GM19025 (cell line): ENCODE data around the gene ZNF821.
"Not testable (repeated sequence)": the region's sequence is repeated elsewhere in the genome, so short reads cannot be mapped to it uniquely, and the experiment has no call there.

Source experiments
- ATAC-seq: cut with Tn5 transposase; IDR thresholded peaks from one replicate; pipeline ENCODE4 v1.9.1; 2021; ENCODE audit warnings: mild to moderate bottlenecking, low read depth, moderate library complexity; ENCODE audit not compliant: unreplicated experiment

The ZNF821 gene

DNA sequence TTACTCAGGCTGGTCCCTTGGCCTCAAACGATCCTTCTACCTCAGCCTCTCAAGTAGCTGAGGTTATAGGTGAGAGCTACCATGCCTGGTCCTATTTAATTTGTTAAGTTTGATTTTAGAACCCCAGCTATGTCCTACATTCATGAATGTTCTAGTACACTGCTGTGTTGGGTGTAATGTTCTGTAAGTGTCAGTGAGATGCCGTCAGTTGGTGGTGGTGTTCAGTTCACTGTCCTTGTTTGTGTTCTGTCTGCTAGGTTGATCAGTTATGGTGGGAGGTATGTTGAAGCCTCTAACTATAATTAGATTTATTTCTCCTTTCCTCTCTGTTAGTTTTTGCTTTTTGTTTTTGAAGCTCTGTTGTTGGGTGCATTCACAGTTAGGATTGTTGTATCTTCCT lies 19.6 kb upstream of the ZNF821 start:
- ATAC-seq: no peak

DNA sequence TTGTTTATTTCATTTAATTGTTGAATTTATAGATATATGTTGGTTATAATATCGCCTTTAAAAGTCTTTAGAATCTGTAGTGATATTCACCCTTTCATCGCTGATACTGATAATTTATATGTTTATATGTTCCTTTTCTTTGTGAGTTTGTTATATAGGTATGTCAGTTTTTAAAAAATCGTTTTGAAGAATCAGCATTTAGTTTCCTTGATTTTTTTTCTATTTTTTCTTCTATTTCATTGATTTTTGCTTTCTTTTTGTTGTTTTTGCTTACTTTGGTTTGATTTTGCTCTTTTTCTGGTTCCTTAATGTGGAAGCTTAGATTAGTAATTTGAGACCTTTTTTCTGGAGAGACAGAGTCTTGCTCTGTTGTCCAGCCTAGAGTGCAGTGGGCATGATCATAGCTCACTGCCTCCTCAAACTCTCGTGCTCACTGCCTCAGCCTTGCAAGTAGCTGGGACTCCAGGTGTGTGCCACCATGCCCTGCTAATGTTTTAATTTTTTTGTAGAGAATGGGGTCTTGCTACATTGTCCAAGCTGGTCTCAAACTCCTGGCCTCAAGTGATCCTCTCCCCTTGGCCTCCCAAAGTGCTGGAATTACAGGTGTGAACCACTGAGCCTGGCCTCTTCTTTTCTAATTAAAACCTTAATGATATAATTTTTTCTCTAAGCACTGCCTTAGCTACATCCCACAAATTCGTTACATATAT lies 18.8 kb upstream of the ZNF821 start:
- no peak for ATAC-seq

DNA sequence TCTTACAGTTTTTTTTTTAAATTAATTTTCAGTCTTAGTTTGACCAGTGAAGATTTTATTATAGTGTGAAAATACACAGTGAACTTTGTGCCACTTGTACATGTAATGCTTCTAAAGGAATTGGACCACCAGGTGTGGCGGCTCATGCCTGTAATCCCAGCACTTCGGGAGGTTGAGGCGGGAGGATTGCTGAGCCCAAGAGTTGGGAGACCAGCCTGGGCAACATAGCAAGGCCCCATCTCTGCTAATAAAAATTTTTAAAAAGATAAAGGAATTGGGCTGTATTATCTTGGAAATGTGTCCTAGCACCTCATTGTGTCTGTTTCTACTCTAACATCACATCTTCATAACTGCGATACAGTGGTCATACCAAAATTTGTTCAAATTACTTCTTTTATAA lies 15.2 kb upstream of the ZNF821 start:
- ATAC-seq: no peak

DNA sequence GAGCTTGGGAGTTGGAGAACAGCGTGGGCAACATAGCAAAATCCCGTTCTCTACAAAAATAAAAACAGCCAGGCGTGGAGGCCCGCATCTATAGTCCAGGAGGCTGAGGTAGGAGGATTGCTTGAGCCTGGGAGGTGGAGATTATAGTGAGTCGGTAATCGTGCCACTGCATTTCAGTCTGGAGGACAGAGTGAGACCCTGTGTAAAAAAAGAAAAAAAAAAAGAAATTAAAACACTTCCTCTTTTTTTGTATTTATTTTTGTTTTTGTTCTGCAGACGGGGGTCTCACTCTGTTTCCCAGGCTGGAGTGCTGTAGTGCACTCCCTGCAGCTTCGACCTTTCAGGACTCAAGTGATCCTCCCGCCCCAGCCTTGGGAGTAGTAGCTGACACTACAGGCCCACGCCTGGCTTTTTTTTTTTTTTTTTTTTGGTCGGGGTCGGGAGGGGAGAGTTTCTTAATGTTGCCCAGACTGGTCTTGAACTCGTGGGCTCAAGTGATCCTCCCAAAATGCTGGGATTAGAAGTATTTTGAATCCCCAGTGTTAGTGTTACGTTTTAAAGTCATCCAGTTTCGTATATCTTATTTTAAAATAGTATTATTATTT lies 12.9 kb upstream of the ZNF821 start:
- no peak for ATAC-seq

DNA sequence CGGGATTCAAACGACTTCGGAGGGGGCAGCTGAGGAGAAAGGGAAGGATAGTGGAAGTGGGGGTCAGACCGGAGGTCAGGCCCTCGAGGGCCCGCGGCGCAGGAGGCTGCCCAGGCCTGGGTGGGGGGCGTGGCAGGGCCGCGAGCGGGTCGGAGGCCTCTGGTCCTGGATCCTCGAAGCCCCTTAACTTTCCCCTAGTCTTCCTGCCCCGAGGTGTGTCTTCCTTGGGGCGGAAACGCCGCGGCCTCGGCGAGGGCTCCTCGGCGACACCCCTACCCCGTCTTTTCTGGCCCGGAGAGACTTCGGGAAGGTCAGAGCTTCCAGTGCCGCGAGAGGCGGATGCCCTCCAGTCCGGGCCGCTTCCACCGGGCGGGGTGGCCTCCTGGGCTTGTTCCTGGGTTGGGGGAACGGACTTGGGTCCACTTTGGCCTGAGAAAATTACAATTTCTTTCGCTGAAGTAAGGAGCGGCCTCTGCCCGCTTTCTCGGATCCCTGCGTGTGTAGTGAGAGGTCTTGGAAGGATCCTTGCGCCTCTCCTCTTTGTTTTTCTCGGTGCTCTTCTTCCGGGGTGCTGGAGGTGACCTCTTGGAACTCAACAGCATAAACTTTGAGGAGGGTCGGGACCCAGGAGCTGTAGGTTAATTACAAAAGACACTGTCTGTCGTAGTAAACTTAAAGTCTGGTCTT lies 11.8 kb upstream of the ZNF821 start:
- ATAC-seq: peak; percentile 8

DNA sequence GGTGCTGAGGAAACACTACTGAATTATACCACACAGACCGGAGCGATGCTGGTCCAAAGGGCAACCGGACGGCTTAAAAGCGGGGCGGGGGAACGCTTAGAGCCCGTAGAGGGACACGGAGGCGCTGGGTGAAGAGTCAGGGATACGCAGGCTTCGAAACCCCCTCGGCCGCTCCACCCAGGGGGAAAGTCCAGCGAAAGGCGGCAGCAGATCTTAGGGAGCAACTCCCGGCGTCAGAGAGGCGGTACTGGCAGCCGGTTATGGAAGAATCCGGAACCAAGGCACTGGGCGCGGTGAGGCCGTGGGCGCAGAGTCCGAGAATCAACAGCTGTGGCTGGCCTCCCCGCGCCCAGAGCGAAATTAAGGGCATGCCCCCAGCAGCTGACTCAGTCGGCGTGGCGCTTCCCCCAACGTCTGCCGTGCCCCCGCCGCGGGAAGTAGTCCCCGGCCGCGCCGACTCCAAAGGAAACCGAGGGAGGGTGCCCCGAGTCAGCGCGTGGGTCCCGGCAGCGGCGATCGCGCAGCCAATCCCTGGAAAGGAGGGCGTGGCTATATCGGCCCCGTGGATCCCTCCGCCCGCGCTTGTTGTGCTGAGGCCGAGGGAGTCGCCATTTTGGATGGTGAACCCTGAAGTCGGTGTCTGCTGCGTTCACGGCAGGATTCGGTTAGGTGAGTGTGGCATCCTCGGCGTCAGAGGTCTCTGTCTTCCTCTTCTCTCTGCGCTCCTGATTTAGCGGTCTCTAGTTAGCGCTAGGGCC lies 11.1 kb upstream of the ZNF821 start, which contains the start of gene IST1:
Gene IST1 (plus strand): TSS at position 611 of the 758 bp plus-strand sequence. CDS start 20,110 bp downstream, outside the sequence.
- peak; percentile 85 for ATAC-seq

DNA sequence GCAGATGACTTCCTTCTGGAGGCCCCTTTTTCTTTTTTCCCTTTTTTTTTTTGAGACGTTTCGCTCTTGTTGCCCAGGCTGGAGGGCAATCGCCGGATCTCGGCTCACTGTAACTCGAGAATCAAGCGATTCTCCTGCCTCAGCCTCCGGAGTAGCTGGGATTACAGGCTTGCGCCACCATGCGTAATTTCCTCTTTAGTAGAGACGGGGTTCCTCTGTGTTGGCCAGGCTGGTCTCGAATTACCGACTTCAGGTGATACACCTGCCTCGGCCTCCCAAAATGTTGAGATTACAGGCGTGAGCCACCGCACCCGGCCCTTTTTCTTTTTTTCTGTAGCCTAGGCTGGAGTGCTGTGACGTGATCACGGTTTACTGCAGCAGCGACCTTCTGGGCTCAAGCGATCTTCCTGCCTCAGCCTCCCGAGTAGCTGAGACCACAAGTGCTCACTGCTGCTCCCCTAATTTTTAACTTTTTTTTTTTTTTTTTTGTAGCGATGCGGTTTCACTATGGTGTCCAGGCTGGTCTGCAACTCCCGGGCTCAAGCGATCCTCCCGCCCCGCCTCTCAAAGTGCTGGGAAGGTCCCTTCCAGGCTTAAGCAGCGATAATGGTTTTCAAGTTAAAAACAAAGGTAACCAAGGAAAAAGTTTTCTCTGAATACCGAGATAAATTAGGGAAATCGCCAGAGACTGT lies 10.4 kb upstream of the ZNF821 start:
- peak; percentile 14 for ATAC-seq

DNA sequence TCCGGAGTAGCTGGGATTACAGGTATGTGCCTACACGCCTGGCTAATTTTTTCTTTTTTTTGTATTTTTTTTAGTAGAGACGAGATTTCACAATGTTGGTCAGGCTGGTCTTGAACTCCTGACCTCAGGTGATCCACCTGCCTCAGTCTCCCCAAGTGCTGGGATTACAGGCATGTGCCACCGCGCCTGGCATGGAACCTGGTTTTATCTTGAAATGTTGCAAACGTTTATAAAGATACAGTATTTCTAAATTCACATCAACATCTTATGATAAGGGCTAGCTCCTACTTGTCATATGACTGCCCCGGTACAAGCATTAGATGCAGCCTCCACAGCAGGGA lies 9.9 kb upstream of the ZNF821 start:
- no peak for ATAC-seq

DNA sequence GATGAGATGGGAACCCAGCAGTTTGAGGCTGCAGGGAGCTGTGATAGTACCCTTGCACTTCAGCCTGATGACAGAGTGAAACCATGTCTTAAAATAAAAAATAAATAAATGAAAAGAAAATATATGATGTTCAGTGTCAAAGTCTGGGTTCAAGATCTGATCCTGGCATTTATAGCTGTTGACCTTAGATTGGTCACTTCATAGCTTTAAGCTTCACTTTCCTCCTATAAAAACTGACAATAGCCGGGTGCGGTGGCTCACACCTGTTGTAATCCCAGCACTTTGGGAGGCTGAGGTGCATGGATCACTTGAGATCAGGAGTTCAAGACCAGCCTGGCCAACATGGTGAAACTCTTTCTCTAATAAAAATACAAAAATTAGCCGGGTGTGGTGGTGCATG lies 5.2 kb upstream of the ZNF821 start:
- ATAC-seq: no peak

DNA sequence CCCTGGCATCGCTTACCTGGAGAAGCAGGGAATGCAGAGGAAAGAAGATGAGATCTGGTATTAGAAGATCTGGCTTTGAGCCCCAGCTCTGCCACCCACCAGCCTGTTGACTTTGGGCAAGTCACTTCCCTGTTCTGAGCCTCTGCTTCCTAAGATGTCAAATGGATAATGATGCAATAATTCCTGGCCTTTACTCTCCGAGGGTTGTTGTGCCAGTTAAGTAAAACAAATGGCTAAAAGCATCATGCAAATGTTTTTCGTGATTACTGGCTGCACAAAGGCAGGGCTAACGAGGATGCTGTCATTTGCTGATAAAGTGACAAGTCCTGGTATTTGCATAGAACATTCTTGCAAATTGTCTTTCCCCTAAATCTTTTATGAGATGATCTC lies 1.3 kb upstream of the ZNF821 start:
- no peak for ATAC-seq

DNA sequence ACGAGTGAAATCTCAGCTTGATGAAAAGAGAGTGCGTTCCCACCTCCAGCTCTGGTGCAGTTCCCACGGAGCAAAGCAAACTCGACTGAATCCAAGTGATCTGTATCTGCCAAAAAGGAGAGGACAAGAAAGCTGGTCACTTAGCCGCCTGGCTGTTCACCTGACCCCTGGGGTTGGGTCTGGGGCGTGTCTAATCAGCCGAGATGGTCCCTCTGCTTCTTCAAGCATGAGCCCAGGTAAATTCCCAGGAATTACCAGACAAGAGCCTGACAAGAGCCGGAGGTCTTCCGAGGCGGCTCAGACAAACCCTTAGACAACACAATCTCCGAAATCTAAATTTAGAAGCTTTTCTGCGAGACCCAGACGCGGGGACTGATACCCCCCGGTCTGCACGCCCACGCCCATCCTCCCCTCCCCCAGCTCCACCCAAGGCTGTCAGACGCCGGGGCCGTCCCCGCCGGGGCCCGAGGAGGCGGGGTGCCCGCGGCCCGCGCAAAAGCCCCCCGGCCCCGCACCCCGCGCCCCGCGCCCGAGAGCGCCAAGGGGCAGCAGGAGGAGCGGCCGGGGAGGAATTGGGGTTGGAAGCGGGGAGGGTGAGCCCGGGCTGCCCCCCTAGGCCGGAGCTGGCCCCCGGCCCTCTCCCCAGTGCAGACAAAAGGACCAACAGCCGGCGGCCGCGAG lies 674 bp downstream of the ZNF821 start:
- ATAC-seq: peak; percentile 32

DNA sequence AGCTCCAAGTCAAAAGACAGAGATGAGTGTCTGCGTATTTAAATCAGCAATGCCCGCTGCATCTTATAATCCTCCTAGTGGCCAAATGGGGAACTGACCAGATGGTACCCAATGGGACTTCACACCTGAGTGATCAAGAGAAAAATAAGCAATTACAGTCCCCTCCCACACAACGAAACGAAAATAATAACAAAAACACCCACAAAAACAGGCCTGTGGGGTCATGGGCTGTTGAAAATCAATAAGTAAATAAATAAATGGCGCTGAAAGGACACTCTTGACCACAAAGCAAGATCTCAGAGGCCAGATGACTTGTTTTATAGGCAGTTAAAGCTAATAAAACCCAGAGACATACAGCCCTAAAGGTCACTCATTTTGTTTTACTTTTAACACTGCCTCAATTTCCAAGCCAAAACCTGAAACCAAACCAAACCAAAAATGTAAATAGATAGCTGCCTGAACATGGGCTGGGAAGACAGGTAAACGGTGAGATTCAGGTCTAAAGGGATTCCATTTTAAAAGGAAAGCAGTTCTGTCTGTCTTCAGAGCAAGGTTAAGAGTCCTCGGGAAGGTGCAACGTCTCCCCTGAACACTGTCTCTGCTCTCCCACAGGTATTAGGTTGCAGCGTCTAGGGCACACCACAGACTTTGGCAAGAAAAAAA lies 1.3 kb downstream of the ZNF821 start:
- ATAC-seq: peak; percentile 30

DNA sequence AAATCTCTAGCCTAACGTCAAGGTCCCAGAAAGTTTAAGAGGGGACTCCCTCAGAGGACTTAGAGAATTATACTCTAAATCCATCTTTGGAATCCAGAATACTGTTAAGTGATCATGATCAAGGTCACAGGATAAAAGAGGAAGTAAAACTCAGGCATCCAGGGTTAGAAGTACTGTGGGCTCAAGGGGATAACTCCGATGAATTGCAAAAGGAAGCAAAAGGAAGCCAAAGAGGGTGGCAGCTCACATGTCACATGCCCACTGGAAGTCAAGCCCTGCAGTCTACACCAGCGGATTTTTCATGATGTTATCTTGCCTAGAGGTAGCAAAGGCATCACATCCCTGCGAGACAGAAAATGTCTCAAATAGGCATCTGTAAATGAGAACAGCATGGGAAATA lies 3.8 kb downstream of the ZNF821 start:
- no peak for ATAC-seq

DNA sequence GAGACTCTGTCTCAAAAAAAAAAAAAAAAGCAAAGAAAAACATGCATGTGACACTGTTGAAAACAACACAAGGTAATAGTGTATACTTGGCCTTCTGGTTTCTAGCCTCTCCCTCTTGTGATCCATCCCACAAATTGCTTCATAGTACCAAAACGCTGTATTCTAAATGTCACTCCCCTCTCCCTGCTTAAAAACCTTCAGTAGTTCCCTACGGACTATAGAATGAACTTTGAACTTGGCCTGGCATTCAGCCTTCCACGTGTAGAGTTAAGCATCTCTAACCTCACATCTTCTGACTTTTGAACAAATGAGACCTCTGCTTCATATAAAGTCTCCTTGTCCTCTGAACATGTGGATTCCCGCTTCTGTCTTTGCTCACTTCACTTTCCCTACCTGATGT lies 5.1 kb downstream of the ZNF821 start:
- no peak for ATAC-seq

DNA sequence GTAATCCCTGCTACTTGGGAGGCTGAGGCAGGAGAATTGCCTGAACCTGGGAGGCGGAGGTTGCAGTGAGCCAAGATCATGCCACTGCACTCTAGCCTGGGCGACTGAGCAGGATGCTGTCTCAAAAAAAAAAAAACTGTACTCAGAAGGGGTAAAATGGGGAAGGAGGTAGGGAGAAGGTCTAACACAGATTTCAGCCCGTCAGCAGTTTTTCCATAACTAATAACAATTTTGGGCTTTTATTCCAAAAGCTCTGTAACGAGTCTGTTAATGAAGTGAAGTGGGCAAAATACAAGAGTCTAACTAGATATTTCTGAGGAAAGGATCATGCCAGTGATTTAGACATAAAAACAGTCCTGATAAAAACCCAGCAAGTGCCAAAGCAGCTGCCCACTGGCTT lies 10.8 kb downstream of the ZNF821 start:
- no peak for ATAC-seq

DNA sequence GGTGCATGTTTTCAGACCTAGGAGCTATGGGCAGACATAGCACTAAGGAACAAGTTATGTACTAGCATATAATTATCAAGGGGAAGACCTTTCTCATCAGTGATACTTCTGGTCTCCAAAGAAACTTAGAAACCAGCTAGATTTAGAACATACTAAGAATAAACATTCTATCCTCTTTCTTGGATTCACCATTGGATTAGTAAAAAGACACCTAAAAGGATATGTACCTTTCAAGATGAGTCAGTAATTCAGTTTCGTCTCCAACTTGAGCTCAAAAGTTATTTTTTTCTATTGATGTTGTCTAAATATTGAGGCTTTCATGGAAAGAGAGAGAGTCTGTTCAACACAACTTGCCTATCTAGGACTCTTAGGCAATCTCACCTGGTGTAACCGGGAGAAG lies 13.2 kb downstream of the ZNF821 start:
- ATAC-seq: no peak

DNA sequence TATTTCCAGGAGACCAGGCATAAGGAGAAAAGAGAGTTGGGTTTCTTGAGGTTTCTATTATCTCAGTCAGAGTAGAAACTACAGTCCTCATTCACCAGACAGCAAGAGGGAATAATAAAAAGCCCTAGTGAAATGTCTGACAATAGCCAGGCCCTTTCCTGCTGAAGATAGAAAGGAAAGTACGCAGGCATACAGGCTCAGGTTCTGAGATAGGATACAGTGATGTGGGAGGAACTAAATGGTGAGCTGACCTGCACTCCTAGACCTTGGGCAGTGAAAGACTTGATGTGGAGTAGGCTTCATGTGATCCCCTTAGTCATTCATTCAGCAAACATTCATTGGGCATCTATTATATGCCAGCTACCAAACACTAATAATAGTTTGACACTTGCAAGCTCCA lies 14.9 kb downstream of the ZNF821 start:
- ATAC-seq: no peak

DNA sequence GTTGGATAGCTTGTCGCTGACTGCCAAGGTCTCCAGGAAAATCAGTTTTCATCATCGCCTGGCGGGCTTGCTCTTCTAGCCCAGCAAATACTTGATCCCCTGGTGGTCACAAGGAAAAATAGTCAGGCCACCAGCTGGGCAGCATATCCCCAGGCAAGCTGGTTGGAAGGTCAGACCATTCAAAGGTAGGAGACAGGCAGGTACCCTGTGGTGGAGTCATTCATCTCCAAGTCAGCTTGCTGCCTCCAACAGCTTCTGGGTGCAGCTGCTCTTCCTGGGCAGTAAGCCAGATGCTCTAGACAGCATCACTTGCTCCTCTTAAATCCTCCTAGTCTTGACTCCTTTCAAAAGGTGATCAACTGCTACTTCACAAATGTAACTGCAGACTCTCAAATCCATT lies 16.0 kb downstream of the ZNF821 start:
- ATAC-seq: no peak

DNA sequence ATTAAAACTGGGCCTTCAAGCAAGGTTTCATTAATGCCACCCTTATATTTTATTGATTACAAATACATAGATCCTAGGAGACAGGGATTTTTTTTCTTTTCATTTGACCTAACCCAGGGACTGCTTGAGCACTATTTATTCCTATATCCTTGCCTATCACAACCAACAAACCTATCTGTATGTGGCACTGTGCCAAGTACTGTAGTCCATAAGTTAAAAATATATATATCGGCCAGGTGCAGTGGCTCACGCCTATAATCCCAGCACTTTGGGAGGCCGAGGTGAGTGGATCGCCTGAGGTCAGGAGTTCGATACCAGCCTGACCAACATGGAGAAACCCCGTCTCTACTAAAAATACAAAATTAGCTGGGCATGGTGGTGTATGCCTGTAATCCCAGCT lies 16.8 kb downstream of the ZNF821 start:
- ATAC-seq: not testable (repeated sequence)
